ENCODE data around the gene HCN3.
"Not testable (repeated sequence)": the region's sequence is repeated elsewhere in the genome, so short reads cannot be mapped to it uniquely, and the experiment has no call there.

The HCN3 gene

DNA sequence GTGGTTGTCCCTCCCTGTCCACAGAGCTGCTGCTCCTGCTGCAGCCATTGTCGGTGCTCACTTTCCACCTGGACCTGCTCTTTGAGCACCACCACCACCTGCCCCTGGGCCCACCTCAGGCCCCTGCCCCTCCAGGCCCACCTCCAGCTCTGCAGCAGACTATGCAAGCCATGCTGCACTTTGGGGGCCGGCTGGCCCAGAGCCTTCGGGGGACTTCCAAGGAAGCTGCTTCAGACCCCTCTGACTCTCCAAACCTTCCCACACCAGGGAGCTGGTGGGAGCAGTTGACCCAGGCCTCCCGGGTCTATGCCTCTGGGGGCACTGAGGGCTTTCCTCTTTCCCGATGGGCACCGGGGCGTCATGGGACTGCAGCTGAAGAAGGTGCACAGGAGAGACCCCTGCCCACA, 49.4 kb downstream of the HCN3 start:
- H3K4me3 ChIP-seq (ENCODE audit: low read length), result no peak overlapping the region
- TF ChIP-seq, protein P1, sequence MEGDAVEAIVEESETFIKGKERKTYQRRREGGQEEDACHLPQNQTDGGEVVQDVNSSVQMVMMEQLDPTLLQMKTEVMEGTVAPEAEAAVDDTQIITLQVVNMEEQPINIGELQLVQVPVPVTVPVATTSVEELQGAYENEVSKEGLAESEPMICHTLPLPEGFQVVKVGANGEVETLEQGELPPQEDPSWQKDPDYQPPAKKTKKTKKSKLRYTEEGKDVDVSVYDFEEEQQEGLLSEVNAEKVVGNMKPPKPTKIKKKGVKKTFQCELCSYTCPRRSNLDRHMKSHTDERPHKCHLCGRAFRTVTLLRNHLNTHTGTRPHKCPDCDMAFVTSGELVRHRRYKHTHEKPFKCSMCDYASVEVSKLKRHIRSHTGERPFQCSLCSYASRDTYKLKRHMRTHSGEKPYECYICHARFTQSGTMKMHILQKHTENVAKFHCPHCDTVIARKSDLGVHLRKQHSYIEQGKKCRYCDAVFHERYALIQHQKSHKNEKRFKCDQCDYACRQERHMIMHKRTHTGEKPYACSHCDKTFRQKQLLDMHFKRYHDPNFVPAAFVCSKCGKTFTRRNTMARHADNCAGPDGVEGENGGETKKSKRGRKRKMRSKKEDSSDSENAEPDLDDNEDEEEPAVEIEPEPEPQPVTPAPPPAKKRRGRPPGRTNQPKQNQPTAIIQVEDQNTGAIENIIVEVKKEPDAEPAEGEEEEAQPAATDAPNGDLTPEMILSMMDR (conservative IDR thresholded peaks at IDR 0.05; ENCODE audit: low read depth, low read length), result no peak
- no peak for DNase-seq (ENCODE audit: low read depth)

DNA sequence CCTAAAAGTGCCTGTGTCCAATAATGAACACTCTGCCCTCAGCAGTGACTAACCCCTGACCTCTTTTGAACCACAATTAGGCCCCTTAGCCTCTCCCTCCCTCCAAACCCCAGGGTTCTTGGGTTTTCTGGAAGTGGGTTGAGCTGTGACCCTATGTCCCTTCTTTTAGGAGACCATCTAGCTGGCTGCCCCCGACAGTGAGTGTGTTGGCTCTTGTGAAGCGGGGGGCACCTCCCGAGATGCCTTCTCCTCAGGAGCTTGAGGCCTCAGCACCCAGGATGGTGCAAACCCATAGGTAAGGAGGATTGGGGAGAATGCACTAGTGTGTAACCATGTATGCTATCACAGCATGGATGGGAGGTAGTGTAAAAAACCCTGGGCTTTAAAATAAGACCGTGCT, 50.7 kb downstream of the HCN3 start:
- TF ChIP-seq, protein P1 (conservative IDR thresholded peaks at IDR 0.05; ENCODE audit: low read depth, low read length), result no peak
- no peak for DNase-seq (ENCODE audit: low read depth)
- no peak overlapping the region for H3K4me3 ChIP-seq (ENCODE audit: low read length)

DNA sequence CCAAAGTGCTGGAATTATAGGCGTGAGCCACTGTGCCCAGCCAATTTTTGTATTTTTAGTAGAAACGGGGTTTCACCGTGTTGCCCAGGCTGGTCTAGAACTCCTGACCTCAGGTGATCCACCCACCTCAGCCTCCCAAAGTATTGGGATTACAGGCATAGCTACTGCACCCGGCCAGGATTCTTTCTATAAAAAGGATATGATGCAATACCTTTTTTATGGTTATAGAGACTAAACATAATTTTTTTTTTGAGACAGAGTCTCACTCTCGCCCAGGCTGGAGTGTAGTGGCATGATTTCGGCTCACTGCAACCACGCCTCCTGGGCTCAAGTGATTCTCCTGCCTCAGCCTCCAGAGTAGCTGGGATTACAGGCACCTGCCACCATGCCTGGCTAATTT, 51.6 kb downstream of the HCN3 start:
- not testable (repeated sequence) for DNase-seq (ENCODE audit: low read depth); H3K4me3 ChIP-seq (ENCODE audit: low read length)

DNA sequence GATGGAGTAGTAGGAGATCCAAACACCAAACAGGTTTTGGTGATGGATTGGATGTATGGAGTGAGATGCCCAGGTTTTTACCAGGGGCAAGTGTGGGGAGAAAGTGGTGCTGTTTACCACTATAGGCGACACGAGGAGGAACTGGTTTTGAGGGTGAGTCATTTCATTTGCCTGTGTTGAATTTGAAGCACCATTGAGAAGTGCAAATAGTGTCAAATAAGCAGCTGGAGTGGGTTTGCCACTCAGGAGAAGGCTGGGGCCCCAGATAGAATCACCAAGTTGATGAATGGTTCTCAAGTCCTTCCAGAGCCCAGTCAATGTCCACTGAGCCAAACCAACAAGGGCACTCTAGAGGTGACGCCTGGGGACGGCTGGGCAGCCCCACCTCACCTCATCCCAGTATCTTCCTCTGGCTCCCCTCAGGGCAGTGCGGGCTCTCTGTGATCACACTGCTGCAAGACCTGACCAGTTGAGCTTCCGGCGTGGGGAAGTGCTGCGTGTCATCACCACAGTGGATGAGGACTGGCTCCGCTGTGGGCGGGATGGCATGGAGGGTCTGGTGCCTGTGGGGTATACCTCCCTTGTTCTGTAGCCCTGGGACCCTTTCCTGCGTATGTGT, 52.8 kb downstream of the HCN3 start:
- TF ChIP-seq, protein P1 (conservative IDR thresholded peaks at IDR 0.05; ENCODE audit: low read depth, low read length), result no peak
- H3K4me3 ChIP-seq (ENCODE audit: low read length), result no peak overlapping the region
- DNase-seq (ENCODE audit: low read depth), result no peak

DNA sequence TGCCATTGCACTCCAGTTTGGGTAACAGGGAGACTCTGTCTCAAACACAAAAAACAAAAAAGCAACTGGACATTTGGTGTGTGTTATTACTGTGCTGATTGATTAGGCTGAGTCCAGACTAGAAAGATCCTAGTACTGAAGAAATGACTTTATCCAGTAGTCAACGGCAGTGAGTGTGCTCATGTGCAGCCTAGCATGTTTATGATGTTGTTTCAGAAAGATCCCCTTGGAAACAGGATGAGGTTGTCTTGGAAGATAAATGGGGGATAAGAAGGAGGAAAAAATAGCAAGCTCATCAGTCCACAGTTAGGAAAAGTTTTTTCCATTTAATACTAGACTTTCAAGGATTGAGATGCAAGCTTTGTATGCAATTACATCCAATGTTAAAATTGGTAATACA, 57.7 kb downstream of the HCN3 start:
- H3K4me3 ChIP-seq (ENCODE audit: low read length), result no peak overlapping the region
- DNase-seq (ENCODE audit: low read depth), result no peak
- TF ChIP-seq, protein P1 (conservative IDR thresholded peaks at IDR 0.05; ENCODE audit: low read depth, low read length), result no peak
